ENCODE measurements around the gene SNTG2. TPM values are rescaled to one million over a fixed set of nuclear protein-coding genes. Genes with fewer than 3 reads are reported as not detected.

Gene SNTG2
- total and polyA plus RNA-seq, 11 donors = 0.19 to 3.2 (median 0.93) TPM

- Histone ChIP-seq H3K36me3 (no peaks in the 10 kb centered on the region), H3K9me3 (peaks cover 0 to 17% (median 2%) of the 10 kb centered on the region in 12 donors), H3K4me3 (no peak overlapping the region), H3K27ac (no peak overlapping the region), H3K27me3 (no peaks in the 10 kb centered on the region), H3K4me1 (no peaks in the 10 kb centered on the region)
- 87 to 90% (median 89%) methylated on average over 8 of the region's 8 CpGs for WGBS, 4 donors
- ATAC-seq = no peak
- no peak for DNase-seq
- intact Hi-C loops (cut with DNase I) = no loop called here
- TF ChIP-seq POLR2A (IDR thresholded peaks at IDR 0.05) (no peak), CTCF (IDR thresholded peaks at IDR 0.05) (no peak)
Measured at GRCh38 chr2:1068241-1068640, 117.6 kb downstream of the SNTG2 start.

- Histone ChIP-seq H3K27ac (no peak overlapping the region), H3K27me3 (no peaks in the 10 kb centered on the region), H3K4me3 (no peak overlapping the region), H3K4me1 (no peaks in the 10 kb centered on the region), H3K9me3 (peaks cover 0 to 17% (median 2%) of the 10 kb centered on the region in 12 donors), H3K36me3 (no peaks in the 10 kb centered on the region)
- ATAC-seq (no peak), DNase-seq (no peak)
- intact Hi-C loops (cut with DNase I) = no loop called here
- TF ChIP-seq POLR2A (IDR thresholded peaks at IDR 0.05) = no peak
- 47 to 59% (median 56%) methylated on average over 7 of the region's 7 CpGs for WGBS, 4 donors
Measured at GRCh38 chr2:1068822-1069221, 118.2 kb downstream of the SNTG2 start.

- Histone ChIP-seq H3K27me3 (no peaks in the 10 kb centered on the region), H3K4me3 (no peak overlapping the region), H3K27ac (no peak overlapping the region), H3K9me3 (peaks cover 0 to 17% (median 2%) of the 10 kb centered on the region in 12 donors), H3K4me1 (no peaks in the 10 kb centered on the region), H3K36me3 (no peaks in the 10 kb centered on the region)
- 76 to 81% (median 80%) methylated on average over 15 of the region's 15 CpGs for WGBS, 4 donors
- DNase-seq (no peak), ATAC-seq (no peak)
- intact Hi-C loops (cut with DNase I) = no loop called here
- TF ChIP-seq POLR2A (IDR thresholded peaks at IDR 0.05) (no peak), CTCF (IDR thresholded peaks at IDR 0.05) (no peak)
Measured at GRCh38 chr2:1069847-1070246, 119.2 kb downstream of the SNTG2 start.

GRCh38 chr2:1070601-1071000, 120.0 kb downstream of the SNTG2 start:
- peaks cover 0 to 17% (median 2%) of the 10 kb centered on the region in 12 donors for H3K9me3 ChIP-seq
- no peaks in the 10 kb centered on the region for H3K4me1 ChIP-seq
- H3K27ac ChIP-seq = no peak overlapping the region
- WGBS, 4 donors = 53 to 66% (median 59%) methylated on average over 7 of the region's 7 CpGs
- ATAC-seq (no peak), DNase-seq (no peak)
- no peak for TF ChIP-seq POLR2A (IDR thresholded peaks at IDR 0.05)
- no peak for TF ChIP-seq CTCF (IDR thresholded peaks at IDR 0.05)
- no peaks in the 10 kb centered on the region for H3K36me3 ChIP-seq
- H3K27me3 ChIP-seq = no peaks in the 10 kb centered on the region
- H3K4me3 ChIP-seq = no peak overlapping the region
- intact Hi-C loops (cut with DNase I) = no loop called here

GRCh38 chr2:1071650-1072049, 121.0 kb downstream of the SNTG2 start:
- Histone ChIP-seq H3K4me1 (no peaks in the 10 kb centered on the region), H3K27me3 (no peaks in the 10 kb centered on the region), H3K9me3 (peaks cover 0 to 17% (median 2%) of the 10 kb centered on the region in 12 donors), H3K36me3 (no peaks in the 10 kb centered on the region), H3K27ac (no peak overlapping the region), H3K4me3 (no peak overlapping the region)
- TF ChIP-seq CTCF (IDR thresholded peaks at IDR 0.05) (no peak), POLR2A (IDR thresholded peaks at IDR 0.05) (no peak)
- WGBS, 4 donors = 89 to 93% (median 90%) methylated on average over 3 of the region's 3 CpGs
- ATAC-seq = no peak
- intact Hi-C loops (cut with DNase I) = no loop called here
- no peak for DNase-seq

Measured in heart left ventricle (tissue), 16 donors.